Subcutaneous abdominal adipose tissue (tissue), 5 donors: Measurements from ENCODE around the gene FAM222A.

Source experiments
- H3K27ac ChIP-seq: one replicate; pipeline ENCODE4 v1.7.0; 2013; ENCODE audit warnings: low read depth, mild to moderate bottlenecking, inconsistent platforms, low read length, moderate library complexity
- H3K27me3 ChIP-seq, 5 donors: one replicate each; pipeline ENCODE4 v1.7.0; 2013; ENCODE audit warnings: low read length in 5 of 5, inconsistent platforms in 1 of 5; ENCODE audit not compliant: control insufficient read depth in 5 of 5, insufficient read depth in 4 of 5
- H3K36me3 ChIP-seq, 5 donors: one replicate each; pipeline ENCODE4 v1.7.0; 2013; ENCODE audit warnings: low read length in 5 of 5; ENCODE audit not compliant: control insufficient read depth in 5 of 5, insufficient read depth in 5 of 5
- H3K4me1 ChIP-seq, 5 donors: one replicate each; pipeline ENCODE4 v1.7.0; 2013; ENCODE audit warnings: low read length in 5 of 5, mild to moderate bottlenecking in 3 of 5, moderate library complexity in 1 of 5; ENCODE audit not compliant: control insufficient read depth in 5 of 5, insufficient read depth in 5 of 5
- H3K4me3 ChIP-seq, 5 donors: one replicate each; pipeline ENCODE4 v1.7.0; 2013; ENCODE audit warnings: low read length in 5 of 5, low read depth in 1 of 5
- H3K9ac ChIP-seq, 5 donors: one replicate each; pipeline ENCODE4 v1.7.0; 2013; ENCODE audit warnings: low read length in 5 of 5, mild to moderate bottlenecking in 4 of 5, moderate library complexity in 3 of 5
- H3K9me3 ChIP-seq, 5 donors: one replicate each; pipeline ENCODE4 v1.7.0; 2013; ENCODE audit warnings: low read length in 5 of 5; ENCODE audit not compliant: control insufficient read depth in 5 of 5
- donor health status: healthy.
- donor health status: healthy.
- donor health status: healthy.
- donor health status: healthy.
- donor health status: healthy.

The FAM222A gene

GRCh38 chr12:109730306-109731145 lies 16.9 kb downstream of the FAM222A start:
- H3K27ac ChIP-seq, result no peak overlapping the region
- no peaks in the 10 kb centered on the region for H3K9me3 ChIP-seq
- H3K4me1 ChIP-seq, result peaks cover 0 to 5% (median 0%) of the 10 kb centered on the region in 5 donors
- no peak overlapping the region for H3K4me3 ChIP-seq
- no peaks in the 10 kb centered on the region for H3K36me3 ChIP-seq
- H3K9ac ChIP-seq, result no peak overlapping the region
- peaks cover 10 to 39% (median 21%) of the 10 kb centered on the region in 5 donors for H3K27me3 ChIP-seq

DNA sequence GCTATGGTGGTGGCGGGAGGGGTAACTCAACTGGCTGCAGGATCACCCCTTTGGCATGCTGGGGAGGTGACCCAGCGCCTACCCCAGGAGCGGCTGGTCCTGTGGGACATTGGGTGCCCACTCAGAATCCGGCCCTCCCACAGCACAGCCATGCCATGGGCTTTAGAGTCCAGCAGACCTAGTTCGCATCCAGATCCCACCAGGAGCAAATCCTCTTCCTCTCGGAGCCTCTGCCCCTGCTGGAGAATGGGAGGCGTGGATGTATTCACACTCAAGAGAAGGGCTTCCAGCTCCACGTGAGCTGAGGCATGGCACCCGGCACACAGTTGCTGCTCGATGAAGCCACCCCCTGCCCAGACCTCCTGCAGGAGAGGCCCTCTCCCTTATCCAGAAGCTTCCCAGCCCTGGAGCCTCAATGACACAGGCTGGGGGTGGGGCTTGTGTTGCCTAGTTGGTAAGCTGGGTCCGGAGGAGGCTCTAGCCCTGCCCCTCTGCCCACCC lies 17.7 kb downstream of the FAM222A start:
- Histone ChIP-seq H3K4me3 (no peak overlapping the region), H3K27me3 (peaks cover 10 to 42% (median 21%) of the 10 kb centered on the region in 5 donors), H3K9me3 (no peaks in the 10 kb centered on the region), H3K36me3 (no peaks in the 10 kb centered on the region), H3K4me1 (peaks cover 0 to 5% (median 0%) of the 10 kb centered on the region in 5 donors), H3K9ac (no peak overlapping the region), H3K27ac (no peak overlapping the region)

GRCh38 chr12:109731806-109732205 lies 18.2 kb downstream of the FAM222A start:
- Histone ChIP-seq H3K4me1 (peaks cover 0 to 5% (median 0%) of the 10 kb centered on the region in 5 donors), H3K36me3 (no peaks in the 10 kb centered on the region), H3K9ac (no peak overlapping the region), H3K27me3 (peaks cover 10 to 42% (median 19%) of the 10 kb centered on the region in 5 donors), H3K27ac (no peak overlapping the region), H3K4me3 (no peak overlapping the region), H3K9me3 (no peaks in the 10 kb centered on the region)

GRCh38 chr12:109732321-109733305 lies 19.0 kb downstream of the FAM222A start:
- no peaks in the 10 kb centered on the region for H3K36me3 ChIP-seq
- H3K9ac ChIP-seq, result no peak overlapping the region
- no peak overlapping the region for H3K27ac ChIP-seq
- H3K27me3 ChIP-seq, result peaks cover 10 to 44% (median 18%) of the 10 kb centered on the region in 5 donors
- H3K4me1 ChIP-seq, result peaks cover 0 to 5% (median 0%) of the 10 kb centered on the region in 5 donors
- no peaks in the 10 kb centered on the region for H3K9me3 ChIP-seq
- no peak overlapping the region for H3K4me3 ChIP-seq

GRCh38 chr12:109734219-109735000 lies 20.8 kb downstream of the FAM222A start:
- Histone ChIP-seq H3K36me3 (no peaks in the 10 kb centered on the region), H3K4me1 (peaks cover 0 to 5% (median 0%) of the 10 kb centered on the region in 5 donors), H3K27me3 (peaks cover 10 to 47% (median 20%) of the 10 kb centered on the region in 5 donors), H3K4me3 (peak overlapping the region in 1 of 5 donors; percentile 36), H3K27ac (no peak overlapping the region), H3K9ac (no peak overlapping the region), H3K9me3 (no peaks in the 10 kb centered on the region)

DNA sequence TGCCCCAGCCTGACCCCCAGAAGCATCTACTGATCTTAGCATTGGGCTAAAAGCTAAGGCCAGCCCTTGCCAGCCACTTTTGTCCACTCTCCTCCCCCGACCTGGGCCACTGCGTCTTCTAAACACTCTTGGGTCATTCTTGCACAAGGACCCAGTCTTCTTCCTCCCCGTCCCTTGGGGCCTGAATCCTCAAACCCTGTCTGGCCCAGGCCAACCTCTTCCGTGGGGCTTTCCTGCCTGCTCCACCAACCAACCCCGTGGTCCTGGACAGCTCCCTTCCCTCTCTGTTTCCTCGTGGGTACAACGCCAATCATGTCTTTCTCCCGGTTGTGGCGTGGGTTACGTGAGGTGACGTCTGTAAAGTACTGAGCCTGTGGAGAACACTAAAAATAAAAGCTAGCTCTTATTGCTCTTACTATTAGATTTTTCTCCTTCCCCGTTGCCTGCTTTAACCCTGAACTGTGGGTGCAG lies 21.5 kb downstream of the FAM222A start:
- Histone ChIP-seq H3K36me3 (no peaks in the 10 kb centered on the region), H3K4me3 (no peak overlapping the region), H3K9ac (no peak overlapping the region), H3K27ac (no peak overlapping the region), H3K9me3 (no peaks in the 10 kb centered on the region), H3K4me1 (peaks cover 0 to 5% (median 0%) of the 10 kb centered on the region in 5 donors), H3K27me3 (peaks cover 10 to 45% (median 20%) of the 10 kb centered on the region in 5 donors)

- Histone ChIP-seq H3K4me1 (peaks cover 0 to 5% (median 0%) of the 10 kb centered on the region in 5 donors), H3K27ac (no peak overlapping the region), H3K27me3 (peaks cover 7 to 44% (median 24%) of the 10 kb centered on the region in 5 donors), H3K9me3 (no peaks in the 10 kb centered on the region), H3K9ac (no peak overlapping the region), H3K36me3 (no peaks in the 10 kb centered on the region), H3K4me3 (no peak overlapping the region)
Measured at GRCh38 chr12:109735825-109736551, 22.4 kb downstream of the FAM222A start.

DNA sequence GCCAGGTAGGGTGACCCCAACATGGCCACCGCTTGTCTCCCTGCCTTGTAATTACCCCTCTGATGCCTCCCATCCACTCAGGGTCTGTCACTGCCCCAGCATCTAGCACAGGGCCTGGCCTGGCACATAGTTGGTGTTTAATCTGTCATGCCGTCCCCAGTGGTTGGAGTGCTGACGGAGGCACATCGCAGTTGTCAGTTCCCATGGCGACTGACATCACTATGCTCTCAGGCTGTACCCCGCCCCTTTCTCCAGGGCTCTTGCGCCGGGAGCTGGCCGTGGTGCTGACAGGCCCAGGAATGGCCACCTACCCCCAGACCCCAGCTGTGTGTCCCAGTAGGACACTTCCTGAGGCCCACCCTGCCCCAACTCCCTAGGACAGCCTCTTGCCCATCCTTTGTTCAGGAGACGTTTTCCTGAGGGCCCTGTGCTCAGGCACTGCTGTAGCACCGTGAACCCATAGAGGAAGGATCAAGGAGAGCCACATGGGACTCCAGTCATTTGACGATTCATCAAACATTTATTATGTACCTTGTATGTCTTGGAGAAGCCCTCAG lies 23.0 kb downstream of the FAM222A start:
- Histone ChIP-seq H3K9ac (no peak overlapping the region), H3K36me3 (no peaks in the 10 kb centered on the region), H3K9me3 (no peaks in the 10 kb centered on the region), H3K27me3 (peaks cover 5 to 43% (median 26%) of the 10 kb centered on the region in 5 donors), H3K27ac (no peak overlapping the region), H3K4me3 (no peak overlapping the region), H3K4me1 (peaks cover 0 to 5% (median 0%) of the 10 kb centered on the region in 5 donors)
